HepG2 (cell line): ENCODE results near the gene CUL9. TPM values are rescaled to one million over a fixed set of nuclear protein-coding genes. Genes with fewer than 3 reads are reported as not detected.
A peak's percentile ranks its signal among the peaks of the same experiment; 100 is the strongest.

Experiments used
- GPN1 ChIP-seq: sonication (generic); formaldehyde crosslinking; IDR thresholded peaks from 2 replicates; pipeline ENCODE4 v1.5.1; 2020; ENCODE audit warnings: missing genetic modification reagents, borderline replicate concordance
- IRF2 ChIP-seq: IDR thresholded peaks from 2 replicates; pipeline ENCODE4 v1.6.1; 2018; ENCODE audit warnings: missing genetic modification reagents, missing compliant biosample characterization
- KLF15 ChIP-seq: sonication (generic); formaldehyde crosslinking; IDR thresholded peaks from 2 replicates; pipeline ENCODE4 v1.8.1; 2023; ENCODE audit warnings: borderline replicate concordance, mild to moderate bottlenecking, inconsistent platforms, missing genetic modification reagents, mixed read lengths
- NR2C2 ChIP-seq: sonication (generic); formaldehyde crosslinking; IDR thresholded peaks from 2 replicates; pipeline ENCODE4 v1.4.0; 2020; ENCODE audit warnings: missing genetic modification reagents, mild to moderate bottlenecking, moderate library complexity, borderline replicate concordance
- POLR2G ChIP-seq: fragments of 200-400 bp; formaldehyde crosslinking; IDR thresholded peaks from 2 replicates; pipeline ENCODE4 v1.6.1; 2018; ENCODE audit warnings: mild to moderate bottlenecking, low read depth, low read length, moderate library complexity
- RFX5 ChIP-seq: IDR thresholded peaks from 2 replicates; pipeline ENCODE4 v1.6.1; 2011; ENCODE audit warnings: low read depth, low read length, improper control_type of control experiment
- SIN3A ChIP-seq: IDR thresholded peaks from 2 replicates; pipeline ENCODE4 v1.6.1; 2011; ENCODE audit warnings: low read depth, mild to moderate bottlenecking, control low read depth, low read length, borderline replicate concordance
- SRY ChIP-seq: sonication (generic); formaldehyde crosslinking; IDR thresholded peaks from 2 replicates; pipeline ENCODE4 v1.8.0; 2022; ENCODE audit warnings: mild to moderate bottlenecking, missing genetic modification reagents
- TOPORS ChIP-seq: sonication (generic); formaldehyde crosslinking; IDR thresholded peaks from 2 replicates; pipeline ENCODE4 v1.8.0; 2023; ENCODE audit warnings: mild to moderate bottlenecking, missing genetic modification reagents
- YEATS4 ChIP-seq: sonication (generic); formaldehyde crosslinking; IDR thresholded peaks from 2 replicates; pipeline ENCODE4 v1.4.0; 2020; ENCODE audit warnings: missing genetic modification reagents, borderline replicate concordance
- ZNF10 ChIP-seq: sonication (generic); formaldehyde crosslinking; IDR thresholded peaks from 2 replicates; pipeline ENCODE4 v1.4.0; 2020; ENCODE audit warnings: mild to moderate bottlenecking, low read depth, missing genetic modification reagents, borderline replicate concordance
- ZNF335 ChIP-seq: sonication (generic); formaldehyde crosslinking; IDR thresholded peaks from 2 replicates; pipeline ENCODE4 v1.4.0; 2020; ENCODE audit warnings: missing genetic modification reagents
- ZNF614 ChIP-seq: IDR thresholded peaks from 2 replicates; pipeline ENCODE4 v1.6.1; 2018; ENCODE audit warnings: missing biosample characterization, missing genetic modification reagents, inconsistent platforms, borderline replicate concordance
- ZNF761 ChIP-seq: sonication (generic); formaldehyde crosslinking; conservative IDR thresholded peaks from 2 replicates; pipeline ENCODE4 v1.4.0; 2020; ENCODE audit warnings: mild to moderate bottlenecking, missing genetic modification reagents
- ZNF850 ChIP-seq: sonication (generic); formaldehyde crosslinking; conservative IDR thresholded peaks from 2 replicates; pipeline ENCODE4 v1.9.0; 2021; ENCODE audit warnings: mild to moderate bottlenecking, missing genetic modification reagents
- ZSCAN22 ChIP-seq: sonication (generic); formaldehyde crosslinking; IDR thresholded peaks from 2 replicates; pipeline ENCODE4 v1.4.0; 2020; ENCODE audit warnings: mild to moderate bottlenecking, missing genetic modification reagents
- polyA plus RNA-seq, 8 experiments: library from polyadenylated mRNA; depleted of rRNA in 3 of 8; stranded (reverse) in 7 of 8; unstranded in 1 of 8; fragments of >200 nt; fragmentation: Illumina TruSeq in 4 of 8; extraction: Trizol in 4 of 8; gene quantifications; 2 replicates each; pipeline versions ENCODE4 v1.2.1 to v1.2.3, GENCODE V29; 2011 to 2016; ENCODE audit warnings: low read depth in 4 of 8, missing spikeins in 1 of 8, mixed read lengths in 1 of 8; ENCODE audit not compliant: insufficient read depth in 1 of 8
- total RNA-seq, 5 experiments: library from RNA; depleted of rRNA; stranded (reverse); fragments of >200 nt; fragmentation: Illumina TruSeq; extraction: Trizol; gene quantifications; 2 replicates each; pipeline ENCODE4 v1.2.3, GENCODE V29; 2016; ENCODE audit warnings: low read depth in 1 of 5
- TF ChIP-seq, protein P1 (sequence below): sonication (generic); formaldehyde crosslinking; IDR thresholded peaks from 2 replicates; pipeline ENCODE4 v1.4.0; 2020; ENCODE audit warnings: missing genetic modification reagents, borderline replicate concordance
- TF ChIP-seq, protein P2 (sequence below): sonication (generic); formaldehyde crosslinking; IDR thresholded peaks from 2 replicates; pipeline ENCODE4 v1.9.0; 2022; ENCODE audit warnings: missing genetic modification reagents, mild to moderate bottlenecking, borderline replicate concordance
- TF ChIP-seq, protein P3 (sequence below): sonication (generic); formaldehyde crosslinking; IDR thresholded peaks from 2 replicates; pipeline ENCODE4 v1.4.0; 2020; ENCODE audit warnings: missing genetic modification reagents
- TF ChIP-seq, protein P4 (sequence below): sonication (generic); formaldehyde crosslinking; IDR thresholded peaks from 2 replicates; pipeline ENCODE4 v1.4.0; 2020; ENCODE audit warnings: missing genetic modification reagents, mild to moderate bottlenecking, borderline replicate concordance
- TF ChIP-seq, protein P5 (sequence below): IDR thresholded peaks from 2 replicates; pipeline ENCODE4 v1.6.1; 2016

Gene CUL9
- total and polyA plus RNA-seq, 2 of the 13 experiments (the other 11 are each of a cell fraction or from before 2014, with no cell fraction given), result 11.4 to 13.7 TPM

DNA sequence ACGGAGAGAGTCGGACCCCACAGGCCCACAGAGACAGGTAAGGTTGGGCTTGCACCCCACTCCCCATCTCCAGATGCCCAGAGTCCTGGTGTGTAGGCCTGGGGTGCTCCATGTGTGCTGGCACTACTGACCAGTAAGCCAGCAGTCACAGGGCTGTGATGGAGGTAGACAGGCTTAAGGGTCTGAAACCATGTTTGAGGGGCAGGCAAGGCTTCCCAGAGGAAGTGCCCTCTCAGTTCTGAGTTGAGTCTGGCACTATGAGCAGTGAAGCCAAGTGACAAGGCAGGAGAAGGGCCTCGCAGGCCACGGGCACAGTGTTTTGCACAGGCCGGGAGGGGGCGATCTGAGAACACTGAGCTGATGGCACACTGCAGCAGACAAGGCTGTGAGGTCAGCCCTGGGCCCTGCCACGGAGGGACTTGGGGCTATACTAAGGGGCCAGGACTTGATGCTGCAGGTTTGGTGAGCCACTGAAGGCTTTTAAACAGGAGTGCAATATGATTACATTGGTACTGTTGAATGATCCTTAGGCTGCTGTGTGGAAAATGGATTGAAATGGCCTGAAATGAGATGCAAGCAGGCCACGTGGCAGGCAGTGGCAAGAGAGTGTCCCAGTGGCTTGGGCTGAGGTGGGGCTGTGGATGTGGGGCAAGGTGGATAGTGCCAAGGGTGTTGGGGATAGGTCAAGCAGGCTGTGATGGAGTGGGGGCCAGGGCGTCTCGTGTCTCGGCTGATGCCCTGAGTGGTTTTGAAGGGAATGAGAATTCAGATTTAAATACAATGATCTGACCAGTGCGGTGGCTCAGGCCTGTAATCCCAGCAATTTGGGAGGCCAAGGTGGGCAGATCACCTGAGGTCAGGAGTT lies 81.5 kb downstream of the CUL9 start (continued):
- TF ChIP-seq ZSCAN22 (CRISPR knock-in tag) (no peak), NR2C2 (CRISPR knock-in tag) (peak; percentile 59), GPN1 (CRISPR knock-in tag) (no peak), ZNF850 (CRISPR knock-in tag) (no peak), ZNF10 (CRISPR knock-in tag) (no peak), IRF2 (CRISPR knock-in tag) (peak; percentile 81), POLR2G (no peak), SRY (no peak; the same call in 1 of the 2 replicates), TOPORS (CRISPR knock-in tag) (peak; percentile 73; the same call in 1 of the 2 replicates), SIN3A (no peak), ZNF761 (CRISPR knock-in tag) (peak; percentile 70; the same call in 1 of the 2 replicates), ZNF335 (CRISPR knock-in tag) (peak; percentile 58; the same call in 1 of the 2 replicates), YEATS4 (CRISPR knock-in tag) (no peak), ZNF614 (CRISPR knock-in tag) (peak; percentile 63; the same call in 1 of the 2 replicates), KLF15 (CRISPR knock-in tag) (no peak), RFX5 (no peak)
- TF ChIP-seq, protein P1, sequence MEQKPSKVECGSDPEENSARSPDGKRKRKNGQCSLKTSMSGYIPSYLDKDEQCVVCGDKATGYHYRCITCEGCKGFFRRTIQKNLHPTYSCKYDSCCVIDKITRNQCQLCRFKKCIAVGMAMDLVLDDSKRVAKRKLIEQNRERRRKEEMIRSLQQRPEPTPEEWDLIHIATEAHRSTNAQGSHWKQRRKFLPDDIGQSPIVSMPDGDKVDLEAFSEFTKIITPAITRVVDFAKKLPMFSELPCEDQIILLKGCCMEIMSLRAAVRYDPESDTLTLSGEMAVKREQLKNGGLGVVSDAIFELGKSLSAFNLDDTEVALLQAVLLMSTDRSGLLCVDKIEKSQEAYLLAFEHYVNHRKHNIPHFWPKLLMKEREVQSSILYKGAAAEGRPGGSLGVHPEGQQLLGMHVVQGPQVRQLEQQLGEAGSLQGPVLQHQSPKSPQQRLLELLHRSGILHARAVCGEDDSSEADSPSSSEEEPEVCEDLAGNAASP (CRISPR knock-in tag), result peak; percentile 85
- TF ChIP-seq, protein P2, sequence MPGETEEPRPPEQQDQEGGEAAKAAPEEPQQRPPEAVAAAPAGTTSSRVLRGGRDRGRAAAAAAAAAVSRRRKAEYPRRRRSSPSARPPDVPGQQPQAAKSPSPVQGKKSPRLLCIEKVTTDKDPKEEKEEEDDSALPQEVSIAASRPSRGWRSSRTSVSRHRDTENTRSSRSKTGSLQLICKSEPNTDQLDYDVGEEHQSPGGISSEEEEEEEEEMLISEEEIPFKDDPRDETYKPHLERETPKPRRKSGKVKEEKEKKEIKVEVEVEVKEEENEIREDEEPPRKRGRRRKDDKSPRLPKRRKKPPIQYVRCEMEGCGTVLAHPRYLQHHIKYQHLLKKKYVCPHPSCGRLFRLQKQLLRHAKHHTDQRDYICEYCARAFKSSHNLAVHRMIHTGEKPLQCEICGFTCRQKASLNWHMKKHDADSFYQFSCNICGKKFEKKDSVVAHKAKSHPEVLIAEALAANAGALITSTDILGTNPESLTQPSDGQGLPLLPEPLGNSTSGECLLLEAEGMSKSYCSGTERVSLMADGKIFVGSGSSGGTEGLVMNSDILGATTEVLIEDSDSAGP (CRISPR knock-in tag), result peak; percentile 67
- TF ChIP-seq, protein P3, sequence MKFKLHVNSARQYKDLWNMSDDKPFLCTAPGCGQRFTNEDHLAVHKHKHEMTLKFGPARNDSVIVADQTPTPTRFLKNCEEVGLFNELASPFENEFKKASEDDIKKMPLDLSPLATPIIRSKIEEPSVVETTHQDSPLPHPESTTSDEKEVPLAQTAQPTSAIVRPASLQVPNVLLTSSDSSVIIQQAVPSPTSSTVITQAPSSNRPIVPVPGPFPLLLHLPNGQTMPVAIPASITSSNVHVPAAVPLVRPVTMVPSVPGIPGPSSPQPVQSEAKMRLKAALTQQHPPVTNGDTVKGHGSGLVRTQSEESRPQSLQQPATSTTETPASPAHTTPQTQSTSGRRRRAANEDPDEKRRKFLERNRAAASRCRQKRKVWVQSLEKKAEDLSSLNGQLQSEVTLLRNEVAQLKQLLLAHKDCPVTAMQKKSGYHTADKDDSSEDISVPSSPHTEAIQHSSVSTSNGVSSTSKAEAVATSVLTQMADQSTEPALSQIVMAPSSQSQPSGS (CRISPR knock-in tag), result peak; percentile 84
- TF ChIP-seq, protein P4, sequence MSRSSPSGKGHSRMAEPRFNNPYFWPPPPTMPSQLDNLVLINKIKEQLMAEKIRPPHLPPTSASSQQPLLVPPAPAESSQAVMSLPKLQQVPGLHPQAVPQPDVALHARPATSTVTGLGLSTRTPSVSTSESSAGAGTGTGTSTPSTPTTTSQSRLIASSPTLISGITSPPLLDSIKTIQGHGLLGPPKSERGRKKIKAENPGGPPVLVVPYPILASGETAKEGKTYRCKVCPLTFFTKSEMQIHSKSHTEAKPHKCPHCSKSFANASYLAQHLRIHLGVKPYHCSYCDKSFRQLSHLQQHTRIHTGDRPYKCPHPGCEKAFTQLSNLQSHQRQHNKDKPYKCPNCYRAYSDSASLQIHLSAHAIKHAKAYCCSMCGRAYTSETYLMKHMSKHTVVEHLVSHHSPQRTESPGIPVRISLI, result no peak
- TF ChIP-seq, protein P5, sequence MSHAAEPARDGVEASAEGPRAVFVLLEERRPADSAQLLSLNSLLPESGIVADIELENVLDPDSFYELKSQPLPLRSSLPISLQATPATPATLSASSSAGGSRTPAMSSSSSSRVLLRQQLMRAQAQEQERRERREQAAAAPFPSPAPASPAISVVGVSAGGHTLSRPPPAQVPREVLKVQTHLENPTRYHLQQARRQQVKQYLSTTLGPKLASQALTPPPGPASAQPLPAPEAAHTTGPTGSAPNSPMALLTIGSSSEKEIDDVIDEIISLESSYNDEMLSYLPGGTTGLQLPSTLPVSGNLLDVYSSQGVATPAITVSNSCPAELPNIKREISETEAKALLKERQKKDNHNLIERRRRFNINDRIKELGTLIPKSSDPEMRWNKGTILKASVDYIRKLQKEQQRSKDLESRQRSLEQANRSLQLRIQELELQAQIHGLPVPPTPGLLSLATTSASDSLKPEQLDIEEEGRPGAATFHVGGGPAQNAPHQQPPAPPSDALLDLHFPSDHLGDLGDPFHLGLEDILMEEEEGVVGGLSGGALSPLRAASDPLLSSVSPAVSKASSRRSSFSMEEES (CRISPR knock-in tag), result no peak
